ENCODE data around the gene ERC2. TPM values are rescaled to one million over a fixed set of nuclear protein-coding genes. Genes with fewer than 3 reads are reported as not detected.
"Not testable (repeated sequence)": the region's sequence is repeated elsewhere in the genome, so short reads cannot be mapped to it uniquely, and the experiment has no call there.

ERC2 gene
- 0.76 TPM for total RNA-seq
- long read RNA-seq, partial matches to known transcripts: 0 of 1 reads
- long read RNA-seq, other reads (novel, unspliced or antisense): 1 of 1 reads

DNA sequence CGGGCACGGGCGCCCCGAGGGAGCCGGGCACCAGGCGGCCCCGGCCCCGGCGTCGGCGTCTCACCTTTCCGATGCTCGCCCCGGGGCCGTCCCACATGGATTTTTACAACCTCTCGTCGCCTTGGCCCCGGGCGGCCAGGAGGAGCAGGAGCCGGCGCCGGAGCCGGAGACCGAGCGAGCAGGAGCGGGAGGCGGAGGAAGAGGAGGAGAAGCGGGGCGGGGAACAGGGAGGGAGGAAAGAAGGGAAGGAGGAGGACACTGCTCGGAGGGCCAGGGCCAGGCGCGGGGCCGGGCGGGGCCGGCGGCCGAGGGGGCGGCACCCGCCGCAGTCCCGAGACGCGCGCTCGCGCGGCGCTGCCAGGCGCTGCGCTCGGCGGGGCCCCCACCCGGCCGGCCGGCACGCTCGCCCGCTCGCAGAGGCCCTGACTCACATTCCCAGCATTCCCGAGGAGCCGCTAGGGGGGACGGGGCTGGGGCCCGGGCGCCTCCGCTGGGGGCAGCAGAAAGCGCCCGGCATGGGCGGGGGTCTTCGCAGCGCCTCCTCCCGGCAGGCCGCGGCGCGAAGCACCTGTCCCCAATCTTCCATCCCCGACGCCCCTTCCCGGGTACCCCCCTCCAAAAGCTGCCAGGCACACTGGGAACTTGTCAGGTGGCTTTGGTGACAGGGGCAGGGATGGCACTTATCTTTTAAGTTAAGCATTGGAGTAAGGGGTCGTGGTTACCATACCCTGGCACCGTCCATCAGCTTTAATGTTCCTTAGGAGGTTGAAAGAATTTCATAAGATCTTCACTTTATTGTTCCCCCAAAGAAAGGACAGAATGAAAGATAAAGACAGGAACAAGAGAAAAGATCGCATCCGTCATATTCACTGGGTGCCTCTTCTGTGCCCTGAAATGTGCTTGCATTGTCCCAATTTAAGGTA lies at the start of gene ERC2:
TSS of gene ERC2 (minus strand) at position 284 of the 923 bp plus-strand sequence.
- intact Hi-C loops (cut with DNase I): no loop called here
- ATAC-seq: peak; percentile 76
- DNase-seq (ENCODE audit: missing footprints): peak; percentile 68

DNA sequence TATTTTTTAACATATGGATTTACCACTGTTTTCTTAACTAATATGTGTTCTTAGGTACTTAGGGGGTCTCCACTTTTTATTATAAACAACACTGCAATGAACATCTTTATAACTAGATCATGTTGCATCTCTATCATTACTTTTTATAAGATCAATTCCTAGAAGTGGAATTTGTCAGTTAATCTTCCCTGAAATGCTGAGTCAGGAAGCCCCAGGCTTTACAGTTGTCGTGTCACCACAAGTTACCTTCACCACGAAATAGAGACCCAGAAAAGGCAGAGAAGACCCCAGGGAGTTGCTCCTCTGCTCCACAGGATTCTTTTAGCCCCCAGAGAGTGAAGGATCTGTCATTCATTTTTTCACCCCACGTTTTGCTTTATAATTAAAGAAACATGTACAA lies 34.5 kb upstream of the ERC2 start:
- intact Hi-C loops (cut with DNase I): no loop called here
- no peak for ATAC-seq

DNA sequence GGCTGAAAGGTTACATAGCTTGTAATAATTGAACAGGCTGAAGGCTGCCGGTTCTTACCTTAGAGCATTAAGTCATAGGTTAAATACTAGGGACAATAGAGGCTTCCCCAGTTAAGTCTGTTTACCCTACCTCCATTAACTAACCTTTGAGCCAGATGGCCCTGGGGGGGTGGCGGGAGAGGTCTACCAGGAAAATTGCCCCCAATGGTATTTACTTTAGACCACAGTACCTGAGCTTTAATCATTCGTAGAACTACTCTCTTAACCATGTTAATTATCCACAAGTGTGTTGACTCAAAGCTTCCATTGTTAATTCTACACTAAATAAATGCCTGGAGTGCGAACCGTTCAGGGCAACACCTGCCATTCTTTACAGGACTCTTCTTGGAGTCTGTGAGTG lies 28.1 kb upstream of the ERC2 start:
- intact Hi-C loops (cut with DNase I); DNase-seq (ENCODE audit: missing footprints); ATAC-seq: not testable (repeated sequence)

More for the DNA sequence above, 34.5 kb upstream of the ERC2 start:
- no peak for DNase-seq (ENCODE audit: missing footprints)

DNA sequence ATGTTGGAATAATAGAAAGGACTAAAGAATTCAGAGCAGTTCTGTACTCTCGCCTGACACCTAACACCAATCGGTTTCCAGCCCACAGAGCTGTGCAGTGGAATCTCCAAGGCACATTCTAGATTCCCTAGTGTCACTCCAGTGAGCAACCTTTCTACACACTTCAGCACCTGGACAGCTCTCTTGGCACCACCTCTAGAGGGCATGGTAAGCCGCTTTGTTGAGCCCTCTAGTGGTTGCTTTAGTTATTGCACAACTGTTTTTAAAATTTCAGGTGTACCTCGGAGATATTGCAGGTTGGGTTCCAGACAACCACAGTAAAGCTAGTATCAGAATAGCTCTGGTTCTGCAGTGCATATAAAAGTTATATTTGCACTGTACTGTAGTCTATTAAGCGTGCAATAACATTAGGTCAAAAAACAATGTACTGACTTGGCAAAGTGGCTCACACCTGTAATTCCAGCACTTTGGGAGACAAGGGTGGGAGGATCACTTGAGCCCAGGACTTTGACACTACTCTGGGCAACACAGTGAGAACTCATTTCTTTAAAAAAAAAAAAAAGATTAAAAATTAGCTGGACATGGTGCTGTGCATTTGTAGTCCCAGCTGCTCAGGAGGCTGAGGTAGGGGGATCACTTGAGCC lies 26.5 kb upstream of the ERC2 start:
- ATAC-seq: peak; percentile 77
- intact Hi-C loops (cut with DNase I): loop anchor here (5.0 kb wide), 1 partner anchor 152 kb away; no protein-coding TSS in a partner anchor
- peak; percentile 70 for DNase-seq (ENCODE audit: missing footprints)

DNA sequence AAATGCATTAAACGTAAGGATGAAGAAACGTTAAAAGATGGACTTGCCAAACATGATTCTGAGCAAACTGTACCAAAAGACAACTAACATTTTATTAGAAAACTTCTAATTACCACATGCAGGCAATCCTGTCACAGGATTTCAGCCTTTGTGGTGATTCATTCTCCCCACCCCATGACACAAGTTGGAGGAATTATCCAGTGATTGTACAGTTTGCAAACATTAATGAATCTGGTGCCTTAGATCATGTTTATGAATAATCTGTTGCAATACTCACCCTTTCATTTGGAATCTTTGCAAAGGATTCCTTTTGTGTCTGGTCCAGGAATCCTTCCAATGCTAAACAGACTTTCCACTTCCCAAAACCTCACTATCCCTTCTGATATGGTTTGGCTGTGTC lies 23.3 kb upstream of the ERC2 start:
- ATAC-seq: no peak
- intact Hi-C loops (cut with DNase I): loop anchor here (5.0 kb wide), 1 partner anchor 149 kb away; no protein-coding TSS in a partner anchor
- no peak for DNase-seq (ENCODE audit: missing footprints)

DNA sequence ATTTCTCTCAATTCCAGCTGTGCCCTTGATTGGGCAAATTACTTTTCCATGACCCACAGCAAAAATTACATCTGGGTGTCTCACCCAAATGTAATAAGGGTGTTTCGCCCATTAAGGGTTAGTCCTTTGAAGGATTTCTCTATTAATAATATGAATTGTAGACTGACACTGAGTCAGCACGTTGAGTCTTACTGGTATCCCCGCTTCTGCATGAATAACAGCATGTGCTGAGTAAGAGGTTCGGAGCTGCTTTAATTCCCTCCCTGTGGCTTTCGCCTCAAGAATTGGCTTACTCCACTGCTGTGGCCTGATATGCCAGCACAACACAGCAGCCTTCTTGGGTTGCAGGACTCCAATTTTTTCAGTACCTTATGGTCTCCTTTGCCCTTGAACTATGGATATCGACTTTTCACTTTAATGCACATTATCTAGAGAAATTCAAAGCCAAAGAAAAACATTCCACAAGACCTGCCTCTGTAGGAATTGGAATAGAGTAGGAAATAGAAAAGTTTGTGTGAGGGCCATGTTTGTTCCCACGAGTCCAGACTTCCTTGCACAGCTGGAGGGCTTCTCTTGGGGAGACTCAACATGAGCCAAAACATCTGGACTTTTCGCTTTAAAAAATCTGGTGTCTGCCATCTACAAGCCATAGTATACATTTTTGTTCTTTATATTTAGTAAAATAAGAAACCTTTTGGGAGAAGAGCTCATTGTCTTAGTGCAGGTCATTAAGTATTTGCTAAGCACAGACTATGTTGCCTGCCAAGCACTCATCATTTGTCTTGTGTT lies 20.7 kb upstream of the ERC2 start:
- intact Hi-C loops (cut with DNase I): no loop called here
- ATAC-seq: no peak
- no peak for DNase-seq (ENCODE audit: missing footprints)

DNA sequence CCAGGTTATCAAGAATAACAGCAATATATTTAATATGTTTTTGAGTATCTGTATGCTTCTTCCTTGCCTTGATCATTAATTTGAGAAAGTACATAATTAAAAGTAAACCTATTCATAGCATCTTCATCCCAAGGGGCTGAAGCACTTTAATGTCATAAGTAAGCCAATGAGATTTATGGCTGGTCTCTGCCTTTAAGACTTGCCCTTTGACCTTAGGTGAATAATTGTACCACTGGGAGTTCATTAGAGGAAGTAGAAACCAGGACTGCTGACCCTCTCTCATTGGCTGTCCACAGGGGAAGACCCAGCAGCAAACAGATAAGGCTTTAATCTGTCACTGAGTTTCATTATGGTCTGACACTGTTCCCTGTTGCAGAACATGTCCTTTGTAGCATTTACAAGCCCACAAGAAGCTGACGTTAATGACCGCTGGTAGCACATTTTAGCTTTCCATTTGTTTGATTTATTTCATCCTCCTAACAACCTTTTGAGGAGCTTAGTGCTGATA lies 16.3 kb upstream of the ERC2 start:
- ATAC-seq: no peak
- intact Hi-C loops (cut with DNase I): no loop called here
- no peak for DNase-seq (ENCODE audit: missing footprints)

DNA sequence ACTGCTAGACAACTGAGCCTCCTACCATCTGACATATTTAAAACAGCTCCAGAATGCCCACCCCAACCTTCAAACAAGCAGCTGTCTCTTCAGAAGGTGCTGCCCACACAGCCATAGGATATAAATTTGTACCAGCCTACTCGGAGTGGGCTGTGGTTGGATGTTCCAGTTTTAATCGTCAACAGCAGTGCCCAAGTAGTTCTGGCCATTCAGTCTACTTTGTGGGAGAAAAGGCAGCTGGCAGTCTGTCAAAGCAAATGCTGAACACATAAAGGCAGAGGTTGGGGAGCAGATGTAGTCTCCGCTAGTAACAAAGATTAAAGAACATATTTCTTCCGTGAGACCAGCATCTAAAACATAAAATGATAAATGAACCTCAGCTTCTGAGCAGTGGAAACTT lies 15.9 kb upstream of the ERC2 start:
- DNase-seq (ENCODE audit: missing footprints) (no peak), ATAC-seq (no peak)
- intact Hi-C loops (cut with DNase I): no loop called here

DNA sequence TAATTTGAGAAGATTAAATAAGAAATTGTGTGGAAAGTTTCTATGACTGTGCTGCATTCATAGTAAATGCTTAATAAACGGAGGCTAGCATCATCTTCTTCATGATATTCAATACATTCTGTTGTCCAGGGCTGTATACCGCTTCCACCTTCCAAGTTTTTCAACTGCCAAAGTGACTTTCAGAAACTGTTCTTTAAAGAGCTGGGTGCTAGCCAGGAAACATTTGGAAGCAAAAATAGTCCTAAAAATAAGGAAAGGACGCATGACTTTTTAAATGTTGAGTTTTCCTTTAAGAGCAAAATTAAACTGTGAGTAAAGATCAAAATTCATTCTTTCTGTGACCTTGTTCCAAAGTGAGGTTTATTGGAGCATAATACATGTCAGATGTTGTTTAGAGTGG lies 9.4 kb upstream of the ERC2 start:
- intact Hi-C loops (cut with DNase I): no loop called here
- DNase-seq (ENCODE audit: missing footprints): no peak
- ATAC-seq: no peak

DNA sequence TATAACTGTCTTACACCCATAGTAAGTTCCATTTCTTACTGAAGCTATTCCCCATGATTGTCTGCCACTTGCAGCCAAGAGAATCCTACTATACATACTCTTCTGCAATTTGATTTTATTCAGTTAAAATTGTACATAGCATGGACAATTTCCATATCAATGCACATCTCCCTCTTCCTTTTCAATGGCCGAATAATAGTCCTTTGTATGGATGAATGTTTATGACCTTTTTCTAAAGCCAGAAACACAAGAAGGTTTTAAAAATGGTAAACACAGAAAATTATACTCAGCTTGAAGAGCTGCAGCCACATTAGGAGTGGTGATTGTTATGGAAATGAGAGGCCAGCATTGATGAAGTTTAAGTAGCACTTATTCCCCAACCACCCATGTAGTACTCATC lies 8.5 kb upstream of the ERC2 start:
- intact Hi-C loops (cut with DNase I): no loop called here
- ATAC-seq (no peak), DNase-seq (ENCODE audit: missing footprints) (no peak)

DNA sequence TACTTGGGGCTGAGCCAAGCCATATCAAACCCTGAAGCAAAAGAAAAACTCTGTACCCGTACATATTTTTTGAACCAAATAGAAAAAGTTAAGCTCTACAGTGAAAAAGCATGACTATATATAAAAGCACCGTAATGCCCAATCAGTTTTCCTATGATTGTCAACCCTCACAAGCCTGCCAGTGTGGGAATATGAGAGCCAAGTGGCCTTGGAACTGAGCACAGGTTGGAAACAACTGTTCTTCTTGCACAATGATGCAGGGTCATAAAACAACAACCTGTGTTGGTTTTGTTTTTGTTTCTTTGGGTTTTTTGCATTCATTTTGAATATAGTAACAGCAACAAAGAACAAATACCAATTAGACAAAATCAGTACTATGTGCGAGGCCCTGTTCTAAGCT lies 3.5 kb upstream of the ERC2 start:
- DNase-seq (ENCODE audit: missing footprints): no peak
- no peak for ATAC-seq
- intact Hi-C loops (cut with DNase I): no loop called here

DNA sequence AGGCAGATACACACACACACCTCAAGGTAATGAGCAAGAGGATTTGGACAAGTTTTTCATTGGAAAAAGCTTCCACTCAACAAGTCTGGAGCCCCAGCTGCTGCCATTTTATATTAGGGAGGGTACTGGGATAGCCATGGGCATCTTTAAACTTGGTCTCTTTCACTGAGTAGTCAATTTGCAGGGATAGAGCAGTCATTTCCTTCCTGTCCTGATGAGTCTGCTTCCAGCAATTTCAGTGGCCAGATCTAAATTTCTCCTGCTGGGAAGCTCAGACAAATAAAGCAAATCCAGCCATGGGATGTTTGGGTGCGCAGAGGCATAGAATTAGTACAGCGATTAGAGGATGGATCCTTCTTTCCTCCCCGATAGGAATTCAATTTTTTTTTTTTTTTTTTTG lies 874 bp upstream of the ERC2 start:
- no peak for DNase-seq (ENCODE audit: missing footprints)
- ATAC-seq: no peak
- intact Hi-C loops (cut with DNase I): no loop called here

DNA sequence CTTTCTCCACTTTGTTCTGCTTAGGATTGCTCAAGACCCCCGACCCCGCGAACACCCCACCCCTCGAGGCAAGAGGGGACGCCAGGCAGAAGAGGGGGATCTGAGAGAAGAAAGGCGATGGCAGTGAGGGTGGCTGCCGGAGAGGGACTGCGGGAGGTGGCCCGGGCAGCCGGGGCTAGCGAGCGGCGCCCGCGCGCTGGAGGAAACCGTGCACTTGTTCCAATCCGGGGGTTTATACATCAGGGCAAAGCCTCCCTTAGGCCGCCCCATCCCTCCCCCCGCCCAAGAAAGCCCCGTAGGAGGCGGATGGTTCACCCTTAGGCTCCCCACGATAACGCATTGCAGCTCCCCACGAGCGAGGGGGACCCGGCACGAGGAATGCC lies 475 bp downstream of the ERC2 start:
- ATAC-seq: peak; percentile 18
- no peak for DNase-seq (ENCODE audit: missing footprints)
- intact Hi-C loops (cut with DNase I): no loop called here

DNA sequence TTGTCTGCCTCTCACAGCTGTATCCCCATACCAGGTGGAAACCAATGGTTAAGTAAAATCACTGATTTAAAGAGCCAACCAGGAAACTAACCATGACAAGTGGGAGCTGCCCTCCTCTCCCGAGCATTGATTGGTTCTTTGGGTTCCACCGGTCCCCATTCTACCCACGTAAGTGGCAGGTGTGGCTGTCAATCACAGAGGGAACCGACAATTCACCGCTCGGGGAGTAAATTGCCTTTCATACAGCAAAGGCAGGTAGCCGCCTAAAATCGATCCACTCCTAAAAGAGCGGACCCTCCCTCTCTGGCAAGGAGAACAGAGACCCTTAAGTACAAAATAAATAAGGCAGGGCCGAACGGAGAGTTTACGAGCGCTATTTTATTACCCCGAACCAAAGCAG lies 1.2 kb downstream of the ERC2 start:
- intact Hi-C loops (cut with DNase I): no loop called here
- ATAC-seq (peak; percentile 76), DNase-seq (ENCODE audit: missing footprints) (no peak)

DNA sequence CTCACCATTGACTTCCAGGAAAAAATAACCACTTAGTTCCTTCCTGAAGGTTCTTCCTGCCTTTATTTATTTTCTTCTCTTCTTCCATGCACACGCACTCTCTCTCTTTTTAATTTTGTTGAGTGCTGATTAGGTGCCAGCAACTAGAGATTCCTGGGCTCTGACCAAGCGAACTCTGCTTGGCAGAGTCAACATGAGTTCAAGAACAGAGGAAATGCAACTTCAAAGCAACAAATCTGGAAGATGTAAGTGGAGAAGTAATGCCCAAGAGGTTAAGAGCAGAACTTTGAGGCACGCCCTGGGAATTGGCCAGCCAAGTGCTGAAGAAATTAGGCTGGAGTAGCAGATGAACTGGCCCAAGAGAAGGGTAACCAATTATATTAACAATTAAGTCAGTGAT lies 8.5 kb downstream of the ERC2 start:
- intact Hi-C loops (cut with DNase I): no loop called here
- ATAC-seq (no peak), DNase-seq (ENCODE audit: missing footprints) (no peak)

DNA sequence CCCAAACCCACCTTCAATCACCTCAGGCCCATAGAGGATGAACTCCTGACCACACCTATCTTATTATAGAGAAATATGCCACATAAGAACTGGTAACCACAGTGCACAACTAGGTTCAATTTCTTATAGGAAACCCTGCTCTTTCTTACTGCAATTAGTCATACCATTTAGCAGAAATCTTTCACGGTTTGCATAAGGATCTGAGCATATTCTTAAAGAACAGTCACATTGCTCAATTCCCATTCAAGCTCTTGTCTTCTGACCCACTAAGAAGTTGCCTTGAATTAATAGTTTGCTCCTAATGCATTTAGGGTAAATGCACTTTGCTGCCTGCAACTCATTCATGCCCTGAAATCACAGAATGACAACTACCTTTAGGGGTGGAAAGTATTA lies 9.2 kb downstream of the ERC2 start:
- no peak for ATAC-seq
- no peak for DNase-seq (ENCODE audit: missing footprints)
- intact Hi-C loops (cut with DNase I): no loop called here

DNA sequence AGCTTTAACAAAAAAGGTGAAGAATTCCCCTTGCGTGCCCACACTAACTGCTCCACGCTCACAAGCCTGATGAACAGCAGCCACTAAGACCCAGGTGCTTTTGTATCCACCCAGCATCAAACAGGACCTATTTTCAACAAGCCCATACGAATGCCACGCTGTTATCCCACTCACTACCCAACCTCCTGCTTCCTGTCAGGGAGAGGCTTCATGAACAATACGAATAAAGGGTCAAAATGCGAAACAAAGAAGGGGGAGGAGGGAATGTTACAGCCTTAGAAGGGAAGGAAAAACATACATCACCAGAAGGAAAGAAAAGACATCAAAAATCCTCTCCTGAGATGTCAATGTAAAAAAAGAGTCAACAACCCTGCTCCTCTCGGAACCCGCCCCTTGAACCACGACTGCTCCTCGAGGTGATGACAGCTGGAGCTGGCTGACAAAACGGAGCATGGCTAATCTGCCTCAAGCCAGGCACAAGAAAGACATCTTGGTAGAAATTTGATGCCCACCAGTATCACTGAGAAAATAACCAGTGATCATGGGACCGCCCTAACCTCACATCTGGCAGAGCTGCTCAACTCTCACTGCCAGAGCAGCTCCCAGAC lies 9.7 kb downstream of the ERC2 start:
- ATAC-seq: no peak
- no peak for DNase-seq (ENCODE audit: missing footprints)
- intact Hi-C loops (cut with DNase I): no loop called here

DNA sequence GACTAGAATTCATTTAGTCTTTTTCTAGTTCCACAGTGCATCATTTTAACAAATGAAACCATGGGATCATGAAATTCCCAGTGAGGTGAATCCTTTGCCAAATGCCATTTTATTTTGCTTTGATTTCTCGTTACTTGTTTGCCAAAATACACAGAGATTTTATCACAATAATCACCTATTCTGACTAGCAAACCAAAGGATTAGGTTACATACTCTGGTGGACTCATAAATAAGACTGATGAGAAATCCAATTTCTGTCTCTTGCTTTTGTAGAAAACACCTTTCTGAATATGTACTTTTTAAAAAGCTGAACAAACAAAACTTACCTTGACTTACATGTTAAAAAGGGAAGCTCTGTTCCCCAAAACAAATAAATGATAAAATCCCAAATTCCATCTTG lies 12.2 kb downstream of the ERC2 start:
- ATAC-seq (no peak), DNase-seq (ENCODE audit: missing footprints) (no peak)
- intact Hi-C loops (cut with DNase I): no loop called here

DNA sequence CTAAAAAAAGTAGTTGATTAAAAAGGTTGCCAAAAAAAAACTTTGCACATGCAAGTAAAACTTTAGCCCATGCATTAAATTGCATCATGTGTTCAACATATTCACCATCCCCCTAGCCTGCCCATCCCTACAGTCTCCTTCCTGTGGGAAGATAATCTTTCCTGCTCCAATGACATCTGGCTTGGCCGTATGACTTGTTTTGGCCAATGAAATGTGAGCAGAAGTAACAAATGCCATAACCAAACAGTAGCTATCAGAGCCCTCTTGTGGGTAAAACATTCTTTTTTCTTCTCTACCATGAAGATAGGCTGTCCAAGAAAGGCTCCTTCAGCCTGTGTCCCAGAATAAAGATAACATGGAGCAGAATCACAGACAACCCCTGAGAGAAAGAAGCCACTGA lies 15.3 kb downstream of the ERC2 start:
- no peak for ATAC-seq
- intact Hi-C loops (cut with DNase I): no loop called here
- DNase-seq (ENCODE audit: missing footprints): no peak

All from Right ventricle myocardium inferior (tissue), 1 donor.